Right lobe of liver (tissue), 6 donors: ENCODE results near the gene HLA-DMB. TPM values are rescaled to one million over a fixed set of nuclear protein-coding genes. Genes with fewer than 3 reads are reported as not detected.
"Not testable (repeated sequence)": the region's sequence is repeated elsewhere in the genome, so short reads cannot be mapped to it uniquely, and the experiment has no call there.

Experiments
- ATAC-seq, 4 donors: fragments of 200-7000 bp; cut with Tn5 transposase; one replicate each; pipeline ENCODE4 v1.9.1; 2020; ENCODE audit warnings: mild to moderate bottlenecking in 4 of 4, moderate library complexity in 4 of 4
- DNase-seq, 3 donors: peaks; one replicate each; pipeline ENCODE4 v3.0.0-alpha.2; 2020
- H3K27ac ChIP-seq, 3 donors: fragments of 200-600 bp; one replicate each; pipeline ENCODE4 v1.8.0; 2022
- H3K27me3 ChIP-seq, 2 donors: fragments of 200-600 bp; one replicate each; pipeline ENCODE4 v1.8.0; 2022
- H3K36me3 ChIP-seq, 4 donors: fragments of 200-600 bp; sonication (generic) in 1 of 4; one replicate each; pipeline versions ENCODE4 v1.5.1 to v1.8.0; 2017 to 2022; ENCODE audit warnings: control low read depth in 1 of 4
- H3K4me1 ChIP-seq, 4 donors: fragments of 200-600 bp; sonication (generic) in 1 of 4; one replicate each; pipeline versions ENCODE4 v1.5.1 to v1.8.0; 2017 to 2022; ENCODE audit warnings: control low read depth in 1 of 4
- H3K4me3 ChIP-seq, 3 donors: fragments of 200-600 bp; one replicate each; pipeline ENCODE4 v1.8.0; 2022
- H3K9me3 ChIP-seq, 4 donors: fragments of 200-600 bp; sonication (generic) in 1 of 4; one replicate each; pipeline versions ENCODE4 v1.5.1 to v1.8.0; 2017 to 2022; ENCODE audit warnings: control low read depth in 1 of 4
- CTCF ChIP-seq, 4 donors: fragments of 200-600 bp in 3 of 4; fragments of 450-650 bp in 1 of 4; IDR thresholded peaks; one replicate each; pipeline versions ENCODE4 v1.5.1 to v1.8.0; 2016 to 2022; ENCODE audit warnings: antibody characterized with exemption in 4 of 4, mild to moderate bottlenecking in 2 of 4
- POLR2A ChIP-seq: fragments of 450-650 bp; IDR thresholded peaks from one replicate; pipeline ENCODE4 v1.6.1; 2017; ENCODE audit warnings: antibody characterized with exemption, mild to moderate bottlenecking
- WGBS: methylation state at CpG from one replicate; pipeline ENCODE4 v1.1.6; 2018; ENCODE audit warnings: low coverage, low lambda C conversion rate; ENCODE audit not compliant: insufficient coverage; ENCODE audit errors: missing lambda C conversion rate; 5-methylcytosine and 5-hydroxymethylcytosine counted together
- intact Hi-C, 2 donors: fragments of 100-400 bp; cut with DNase I; formaldehyde crosslinking; loops; one replicate each; pipeline versions ENCODE4 v1.11.2 to v1.14.1; 2022
- total RNA-seq, 6 experiments: library from RNA; depleted of rRNA in 2 of 6; stranded (reverse); fragments of >200 nt in 2 of 6; fragmentation: NEBNext Ultra II Directional in 3 of 6; extraction: Animal tissue kit (Norgen Biotek cat#: 25700) in 3 of 6; gene quantifications; one replicate each; pipeline versions ENCODE4 v1.1.0 to v1.2.4, GENCODE V29; 2016 to 2023
- donor health status: DM: no; HTN: yes; CAD: no.
- donor health status: DM: no; HTN: no; CAD: no.
- donor health status: DM: no; HTN: no; CAD: no.
- donor health status: DM: no; HTN: yes; CAD: no.
- donor health status: DM: no; HTN: yes; CAD: no.

The HLA-DMB gene
- total RNA-seq, 6 experiments from 2014 or later = 1.8 to 22.0 (median 6.5) TPM

- no peak overlapping the region for H3K4me3 ChIP-seq
- no peak for DNase-seq
- no peaks in the 10 kb centered on the region for H3K27me3 ChIP-seq
- intact Hi-C loops = loop anchor here in 1 of 2 donors (5.0 kb wide), 1 partner anchor 64 kb away; no protein-coding TSS in a partner anchor
- no peak overlapping the region for H3K27ac ChIP-seq
- TF ChIP-seq POLR2A (no peak), CTCF (IDR thresholded peaks at IDR 0.05) (no peak)
- no peak for ATAC-seq
- peaks cover 0 to 6% (median 0%) of the 10 kb centered on the region in 4 donors for H3K4me1 ChIP-seq
- no peaks in the 10 kb centered on the region for H3K36me3 ChIP-seq
- no peaks in the 10 kb centered on the region for H3K9me3 ChIP-seq
Measured at GRCh38 chr6:32945953-32946352, 5.1 kb upstream of the HLA-DMB start.

GRCh38 chr6:32945108-32945760 is 4.4 kb upstream of the HLA-DMB start:
- ATAC-seq (peak in 3 of 4 donors; percentile 5 to 57 (median 30)), DNase-seq (peak in 1 of 3 donors; percentile 37)
- 69% methylated on average over 9 of the region's 9 CpGs for WGBS
- Histone ChIP-seq H3K27me3 (no peaks in the 10 kb centered on the region), H3K4me1 (peaks cover 0 to 10% (median 0%) of the 10 kb centered on the region in 4 donors), H3K36me3 (no peaks in the 10 kb centered on the region), H3K4me3 (no peak overlapping the region), H3K9me3 (no peaks in the 10 kb centered on the region), H3K27ac (peak overlapping the region in 2 of 3 donors; percentile 25 to 37)
- TF ChIP-seq POLR2A (no peak), CTCF (IDR thresholded peaks at IDR 0.05) (no peak)
- intact Hi-C loops = loop anchor here in 1 of 2 donors (5.0 kb wide), 1 partner anchor 63 kb away; no protein-coding TSS in a partner anchor

- 51% methylated on average over 4 of the region's 4 CpGs for WGBS
- Histone ChIP-seq H3K36me3 (no peaks in the 10 kb centered on the region), H3K9me3 (no peaks in the 10 kb centered on the region), H3K27me3 (no peaks in the 10 kb centered on the region), H3K27ac (peak overlapping the region in 2 of 3 donors; percentile 25 to 37), H3K4me3 (no peak overlapping the region), H3K4me1 (peaks cover 0 to 10% (median 0%) of the 10 kb centered on the region in 4 donors)
- intact Hi-C loops = no loop called here
- DNase-seq (no peak), ATAC-seq (peak; percentile 41 to 63 (median 48))
- TF ChIP-seq POLR2A (peak; percentile 35), CTCF (IDR thresholded peaks at IDR 0.05) (no peak)
Measured at GRCh38 chr6:32943864-32944649, 3.2 kb upstream of the HLA-DMB start.

- H3K9me3 ChIP-seq, ATAC-seq, DNase-seq, H3K27ac ChIP-seq, intact Hi-C loops, H3K4me3 ChIP-seq, H3K36me3 ChIP-seq, H3K27me3 ChIP-seq: not testable (repeated sequence)
- WGBS = 80% methylated on average over 9 of the region's 9 CpGs
- peaks cover 0 to 10% (median 0%) of the 10 kb centered on the region in 4 donors for H3K4me1 ChIP-seq
Measured at GRCh38 chr6:32942555-32943123, 1.8 kb upstream of the HLA-DMB start.
